ENCODE measurements around the gene COLEC12. TPM values are rescaled to one million over a fixed set of nuclear protein-coding genes. Genes with fewer than 3 reads are reported as not detected.

COLEC12 gene
- polyA plus RNA-seq, 1 donor (not counting 4 experiments of a cell fraction or from before 2014, with no cell fraction given), result not detected

- Histone ChIP-seq H3K4me1 (ENCODE audit: control insufficient read depth, extremely low read depth, insufficient read depth, low read length) (no peaks in the 10 kb centered on the region), H3K79me2 (ENCODE audit: control insufficient read depth, insufficient read depth, low read length) (no peaks in the 10 kb centered on the region), H3K9me3 (ENCODE audit: control insufficient read depth, low read depth, low read length) (no peaks in the 10 kb centered on the region), H3K4me3 (ENCODE audit: control insufficient read depth in 2 of 3, extremely low read depth in 1 of 3, insufficient read depth in 2 of 3, low read depth in 1 of 3, low read length in 3 of 3) (no peak overlapping the region), H3K9ac (ENCODE audit: control insufficient read depth, extremely low read depth, insufficient read depth, low read length) (no peak overlapping the region), H4K20me1 (ENCODE audit: control insufficient read depth, extremely low read depth, insufficient read depth, low read length) (no peaks in the 10 kb centered on the region), H3K27me3 (ENCODE audit: control insufficient read depth, extremely low read depth, insufficient read depth, low read length) (no peaks in the 10 kb centered on the region), H3K27ac (ENCODE audit: control insufficient read depth, insufficient read depth, low read length) (no peak overlapping the region), H3K4me2 (ENCODE audit: control insufficient read depth, extremely low read depth, insufficient read depth, low read depth, low read length) (no peak overlapping the region), H3K9me1 (ENCODE audit: control insufficient read depth, extremely low read depth, insufficient read depth, low read length) (no peaks in the 10 kb centered on the region), H3K36me3 (ENCODE audit: control insufficient read depth in 2 of 2, extremely low read depth in 1 of 2, insufficient read depth in 2 of 2, low read length in 2 of 2) (no peaks in the 10 kb centered on the region), H2AFZ (ENCODE audit: control insufficient read depth, low read length) (no peak overlapping the region)
- dilution Hi-C loops (cut with MboI; ENCODE audit: extremely low pct_ligation_motif_present, low sequenced_read_pairs), result no loop called here
- DNase-seq (ENCODE audit: low read depth, low spot score) (no peak), FAIRE-seq (no peak)
- TF ChIP-seq CTCF (optimal IDR thresholded peaks at IDR 0.05 in 1 of 3, IDR thresholded peaks at IDR 0.05 in 1 of 3, conservative IDR thresholded peaks at IDR 0.05 in 1 of 3; ENCODE audit: extremely low read depth in 1 of 3, insufficient read depth in 2 of 3, low read length in 3 of 3), result no peak
- no peak for TF ChIP-seq EZH2 (IDR thresholded peaks at IDR 0.05; ENCODE audit: low read length)
Measured at GRCh38 chr18:382423-382984, 118.0 kb downstream of the COLEC12 start.

GRCh38 chr18:379681-380330 lies 120.7 kb downstream of the COLEC12 start:
- dilution Hi-C loops (cut with MboI; ENCODE audit: extremely low pct_ligation_motif_present, low sequenced_read_pairs), result no loop called here
- H3K4me3 ChIP-seq (ENCODE audit: control insufficient read depth in 2 of 3, extremely low read depth in 1 of 3, insufficient read depth in 2 of 3, low read depth in 1 of 3, low read length in 3 of 3), result no peak overlapping the region
- H2AFZ ChIP-seq (ENCODE audit: control insufficient read depth, low read length), result no peak overlapping the region
- DNase-seq (ENCODE audit: low read depth, low spot score) (no peak), FAIRE-seq (no peak)
- H3K36me3 ChIP-seq (ENCODE audit: control insufficient read depth in 2 of 2, extremely low read depth in 1 of 2, insufficient read depth in 2 of 2, low read length in 2 of 2), result no peaks in the 10 kb centered on the region
- no peaks in the 10 kb centered on the region for H3K27me3 ChIP-seq (ENCODE audit: control insufficient read depth, extremely low read depth, insufficient read depth, low read length)
- no peak overlapping the region for H3K9ac ChIP-seq (ENCODE audit: control insufficient read depth, extremely low read depth, insufficient read depth, low read length)
- TF ChIP-seq EZH2 (IDR thresholded peaks at IDR 0.05; ENCODE audit: low read length), result no peak
- TF ChIP-seq CTCF (optimal IDR thresholded peaks at IDR 0.05 in 1 of 3, IDR thresholded peaks at IDR 0.05 in 1 of 3, conservative IDR thresholded peaks at IDR 0.05 in 1 of 3; ENCODE audit: extremely low read depth in 1 of 3, insufficient read depth in 2 of 3, low read length in 3 of 3), result no peak
- no peaks in the 10 kb centered on the region for H3K9me3 ChIP-seq (ENCODE audit: control insufficient read depth, low read depth, low read length)
- H3K4me2 ChIP-seq (ENCODE audit: control insufficient read depth, extremely low read depth, insufficient read depth, low read depth, low read length), result no peak overlapping the region
- no peaks in the 10 kb centered on the region for H3K79me2 ChIP-seq (ENCODE audit: control insufficient read depth, insufficient read depth, low read length)
- H4K20me1 ChIP-seq (ENCODE audit: control insufficient read depth, extremely low read depth, insufficient read depth, low read length), result no peaks in the 10 kb centered on the region
- no peaks in the 10 kb centered on the region for H3K4me1 ChIP-seq (ENCODE audit: control insufficient read depth, extremely low read depth, insufficient read depth, low read length)
- H3K9me1 ChIP-seq (ENCODE audit: control insufficient read depth, extremely low read depth, insufficient read depth, low read length), result no peaks in the 10 kb centered on the region
- no peak overlapping the region for H3K27ac ChIP-seq (ENCODE audit: control insufficient read depth, insufficient read depth, low read length)

Data from keratinocyte (primary cell).